DMS79 treated with DMSO at 0.1 percent for 48 hours (cell line): ENCODE measurements around the gene PLEKHA1.
A peak's percentile ranks its signal among the peaks of the same experiment; 100 is the strongest.

Experiments
- DNase-seq: peaks from one replicate; lab custom pipeline; 2025; lab: John Stamatoyannopoulos, UW

Gene PLEKHA1

DNA sequence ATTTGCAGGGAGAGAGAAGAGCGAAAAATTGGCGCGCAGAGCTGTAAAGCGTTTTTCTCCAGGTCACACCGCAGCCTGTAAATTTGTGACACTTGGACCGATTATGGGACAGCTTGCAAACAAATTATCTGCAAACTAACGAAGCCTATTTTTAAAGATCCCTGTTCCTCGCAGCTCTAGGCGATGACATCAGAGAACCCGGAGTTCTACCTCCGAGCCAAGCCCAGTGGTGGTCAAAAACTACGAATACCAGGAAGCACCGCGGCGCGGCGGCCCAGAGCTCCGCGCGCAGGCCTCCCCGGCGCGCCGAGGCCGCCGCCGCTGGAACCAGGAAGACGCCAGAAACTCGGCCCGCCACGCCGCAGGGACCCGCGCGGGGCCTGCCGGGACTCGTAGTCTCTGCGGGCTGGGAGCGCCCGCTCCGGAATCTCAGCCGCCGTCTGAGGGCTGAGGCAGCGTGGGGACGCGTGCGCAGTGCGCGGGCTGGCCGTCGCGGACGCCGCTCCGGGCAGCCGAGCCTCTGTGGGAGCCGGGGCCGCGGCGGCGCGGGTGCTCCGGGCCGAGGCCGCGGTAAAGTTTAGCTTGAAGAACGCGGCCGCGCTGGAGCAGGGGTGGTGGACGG, at the start of gene PLEKHA1:
PLEKHA1 (plus strand) TSS at position 472 of the 622 bp plus-strand sequence. CDS start 18,493 bp downstream, outside the sequence.
- DNase-seq, result peak; percentile 63

DNA sequence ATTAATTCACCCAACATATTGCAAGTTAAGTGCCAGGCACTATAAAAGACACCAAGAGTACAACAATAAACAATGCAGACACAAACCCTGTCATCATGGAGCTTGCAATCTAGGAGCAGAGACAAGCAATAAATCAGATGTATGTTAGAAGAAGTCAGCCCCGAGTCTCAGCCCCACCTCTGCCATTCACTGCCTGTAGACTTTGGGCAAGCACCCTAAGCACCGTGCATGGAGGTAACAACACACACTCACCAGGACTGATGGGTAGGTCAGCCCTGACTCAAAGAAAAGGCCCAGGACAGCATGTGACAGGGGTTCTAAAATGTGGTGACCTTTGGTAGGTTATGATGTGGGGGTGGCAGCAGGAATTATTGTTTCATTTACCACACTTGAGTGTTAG, 49.3 kb upstream of the PLEKHA1 start:
- no peak for DNase-seq

DNA sequence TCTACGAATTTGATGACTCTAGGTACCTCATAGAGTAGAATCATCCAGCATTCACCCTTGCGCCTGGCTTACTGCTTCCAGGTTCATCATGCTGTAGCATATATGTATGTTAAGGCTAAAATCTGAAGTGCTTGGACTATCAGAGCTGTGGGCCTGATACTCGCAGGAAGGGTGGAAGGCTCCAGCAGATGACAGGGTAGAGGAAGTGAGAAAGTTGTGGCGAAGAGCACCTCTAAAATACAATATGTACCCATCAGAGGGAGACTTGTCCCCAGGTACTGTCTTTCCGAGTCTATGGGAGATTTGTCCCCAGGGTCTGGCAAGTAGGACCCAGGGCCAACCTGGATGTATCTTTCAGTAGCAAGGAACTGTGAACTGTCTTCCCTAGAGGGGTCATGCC, 48.1 kb upstream of the PLEKHA1 start:
- DNase-seq, result no peak

- no peak for DNase-seq
Measured at GRCh38 chr10:122326806-122327205, 47.7 kb upstream of the PLEKHA1 start.

- DNase-seq, result no peak
Measured at GRCh38 chr10:122327237-122328206, 47.0 kb upstream of the PLEKHA1 start.

GRCh38 chr10:122328676-122329075, 45.8 kb upstream of the PLEKHA1 start:
- DNase-seq, result no peak

DNA sequence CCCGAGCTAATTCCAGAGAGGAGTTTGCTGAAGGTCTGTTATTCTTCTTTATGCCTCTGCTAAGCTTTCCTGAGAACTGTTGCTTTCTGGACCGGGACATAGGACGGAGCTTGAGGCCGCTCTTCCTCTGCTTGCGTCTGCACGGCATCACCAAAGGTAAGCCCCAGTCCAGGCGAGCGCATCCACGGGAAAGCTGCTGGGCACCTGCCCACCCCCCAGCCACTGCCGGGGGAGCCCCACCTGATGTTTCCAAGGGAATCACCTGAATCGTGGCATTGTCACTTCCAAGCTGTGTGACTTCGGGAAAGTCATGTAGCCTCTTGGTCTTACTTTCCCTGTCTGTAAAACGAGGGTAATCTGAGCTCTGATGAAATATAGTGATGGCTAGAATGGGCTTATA, 45.1 kb upstream of the PLEKHA1 start:
- DNase-seq, result no peak

GRCh38 chr10:122331100-122331499, 43.4 kb upstream of the PLEKHA1 start:
- no peak for DNase-seq

DNA sequence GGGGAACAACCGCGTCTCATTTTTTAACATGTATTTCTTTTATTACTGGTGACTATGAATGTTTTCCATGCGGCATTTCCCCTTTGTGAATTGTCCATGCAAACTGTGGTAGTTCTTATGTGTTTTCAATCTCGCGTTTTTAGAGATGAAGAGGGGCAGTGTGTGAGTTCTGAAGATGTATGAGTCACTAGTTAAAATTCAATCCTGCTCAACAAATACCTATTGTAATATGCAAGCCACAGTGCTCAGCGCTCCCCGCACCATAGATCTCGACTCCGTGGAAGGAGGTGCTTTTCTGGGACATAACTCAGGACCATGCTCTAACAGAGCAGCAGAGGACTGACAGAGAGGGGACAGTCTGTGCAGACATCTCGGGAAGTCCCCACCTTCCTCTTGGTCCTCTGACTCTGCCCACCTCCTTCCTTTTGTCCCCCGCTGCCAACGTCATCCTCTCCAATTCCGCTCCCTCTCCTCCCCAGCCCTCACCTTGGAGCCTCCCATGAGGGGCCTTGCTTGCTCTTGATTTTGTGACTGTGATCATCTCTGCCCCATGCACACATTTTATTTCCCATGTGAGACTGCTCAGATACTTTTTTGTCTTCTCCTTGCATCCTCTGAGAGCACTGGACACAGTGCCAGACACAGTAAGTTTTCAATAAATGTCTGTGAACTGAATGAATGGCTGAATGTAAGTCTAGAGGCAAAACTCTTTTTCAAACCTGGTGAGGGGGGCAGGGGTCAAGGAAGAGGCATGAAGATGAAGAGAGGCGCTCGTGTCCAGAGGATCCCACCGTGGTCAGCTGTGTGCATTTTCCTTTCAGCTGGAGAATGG, 42.7 kb upstream of the PLEKHA1 start:
- no peak for DNase-seq

GRCh38 chr10:122333037-122333436, 41.5 kb upstream of the PLEKHA1 start:
- no peak for DNase-seq

DNA sequence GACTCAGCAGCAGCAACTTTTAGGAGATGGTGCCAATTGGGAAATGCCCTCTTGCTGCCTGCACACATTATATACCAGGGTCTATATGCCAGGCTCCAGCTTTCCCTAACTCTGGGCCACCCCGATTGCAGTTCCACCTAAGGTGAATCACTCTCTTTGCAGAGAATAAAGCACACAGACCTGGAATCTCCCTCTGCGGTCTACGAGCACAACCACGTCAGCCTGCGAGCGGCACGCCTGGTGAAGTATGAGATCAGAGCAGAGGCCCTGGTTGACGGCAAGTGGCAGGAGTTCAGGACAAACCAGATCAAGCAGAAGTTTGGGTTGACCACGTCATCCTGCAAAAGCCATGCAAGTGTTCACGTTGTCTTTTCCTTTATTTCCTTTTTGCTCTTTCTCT, 38.2 kb upstream of the PLEKHA1 start:
- no peak for DNase-seq

- no peak for DNase-seq
Measured at GRCh38 chr10:122336961-122337360, 37.5 kb upstream of the PLEKHA1 start.

DNA sequence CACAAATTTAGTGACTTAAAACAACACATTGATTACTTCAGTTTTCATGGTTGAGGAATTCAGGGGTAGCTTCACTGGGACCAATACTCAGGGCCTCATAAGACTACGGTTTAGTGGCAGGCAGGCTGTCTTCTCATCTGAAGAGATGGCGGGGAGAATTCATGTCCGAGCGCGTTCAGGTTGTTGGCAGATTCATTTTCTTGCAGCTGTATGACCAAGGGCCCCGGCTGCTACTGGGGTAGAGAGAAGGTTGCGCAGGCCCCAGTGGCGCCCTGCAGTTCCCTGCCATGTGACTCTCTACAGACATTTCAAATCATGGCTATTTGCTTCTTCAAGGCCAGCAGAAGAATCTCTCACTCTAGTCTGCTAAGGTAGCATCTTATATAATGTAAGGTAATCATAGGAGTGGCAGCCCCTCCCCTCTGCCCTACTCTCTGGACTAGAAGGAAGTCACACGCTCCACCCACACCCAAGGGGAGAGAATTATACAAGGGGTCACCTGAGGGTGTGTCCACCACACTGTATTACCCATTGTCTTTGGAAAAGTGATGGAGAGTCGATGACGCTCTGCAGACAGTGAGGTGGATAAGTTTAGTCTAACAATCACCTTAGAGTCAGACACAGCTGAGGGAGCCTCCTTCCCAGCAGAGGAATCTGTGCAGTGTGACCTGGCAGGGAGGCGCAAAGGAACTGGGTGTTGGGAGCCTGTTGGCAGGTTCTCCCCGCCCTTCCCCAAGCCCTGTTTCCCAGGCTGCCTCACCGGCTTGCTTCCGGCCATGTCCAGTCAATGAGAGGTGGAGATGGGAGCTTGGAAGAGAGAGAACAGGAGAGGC, 35.7 kb upstream of the PLEKHA1 start:
- DNase-seq, result no peak

GRCh38 chr10:122341141-122341810, 33.2 kb upstream of the PLEKHA1 start:
- no peak for DNase-seq

GRCh38 chr10:122342293-122343134, 32.0 kb upstream of the PLEKHA1 start:
- DNase-seq, result peak; percentile 34

DNA sequence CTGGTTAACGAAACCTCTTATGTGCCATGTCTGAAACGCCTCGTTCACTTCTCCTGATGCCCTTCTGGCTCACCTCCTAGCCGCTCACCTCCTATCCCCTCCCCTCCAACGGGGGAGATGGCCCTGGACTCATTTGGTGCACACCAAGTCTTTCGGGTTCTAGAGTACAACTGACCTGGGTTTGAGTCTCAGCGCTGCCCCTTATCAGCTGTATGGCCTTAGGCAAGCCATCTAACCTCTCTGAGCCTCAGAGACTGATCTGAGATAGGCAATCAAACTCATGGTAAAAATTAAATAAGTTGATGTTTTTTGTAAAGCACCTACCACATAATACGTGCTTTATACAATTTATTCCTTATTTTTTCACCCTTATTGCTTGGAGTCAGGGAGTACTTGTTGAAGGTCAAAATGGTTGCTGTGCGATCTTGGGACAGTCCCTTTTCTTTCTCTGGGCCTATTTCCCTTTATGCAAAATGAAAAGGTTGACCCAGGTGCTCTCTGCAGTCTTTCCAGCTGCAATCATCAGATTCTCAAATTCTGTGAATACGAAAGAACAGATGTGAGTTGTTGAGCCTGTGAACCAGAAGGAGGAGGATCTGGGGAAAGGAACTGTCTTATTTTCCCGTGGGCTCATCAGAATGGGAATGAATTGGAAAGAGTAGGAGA, 31.2 kb upstream of the PLEKHA1 start:
- no peak for DNase-seq

- DNase-seq, result no peak
Measured at GRCh38 chr10:122343936-122344335, 30.6 kb upstream of the PLEKHA1 start.

DNA sequence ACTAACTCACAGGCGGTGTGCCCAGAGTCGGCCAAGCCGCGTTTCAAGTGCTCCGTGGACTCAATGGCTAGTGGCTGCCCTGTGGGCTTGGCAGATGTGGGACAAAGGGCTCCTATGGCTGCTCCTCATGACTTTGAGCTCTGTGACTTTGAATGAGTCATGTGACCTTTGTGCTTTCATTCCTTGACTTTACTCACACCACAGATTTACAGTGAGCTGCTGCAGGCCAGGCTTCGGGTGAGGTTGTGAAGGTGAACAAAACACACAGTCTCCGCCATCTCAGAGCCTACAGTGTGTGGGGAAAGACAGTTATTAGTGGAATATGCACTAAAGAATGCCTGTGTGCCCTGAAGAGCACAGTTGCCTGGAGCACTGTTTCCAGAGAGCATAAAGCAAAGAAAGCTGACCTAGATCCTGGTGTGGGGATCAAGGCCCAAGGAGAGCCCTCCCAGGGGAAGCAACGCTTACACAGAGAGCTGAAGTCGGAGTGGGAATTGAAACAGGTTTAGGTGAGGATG, 29.7 kb upstream of the PLEKHA1 start:
- no peak for DNase-seq

DNA sequence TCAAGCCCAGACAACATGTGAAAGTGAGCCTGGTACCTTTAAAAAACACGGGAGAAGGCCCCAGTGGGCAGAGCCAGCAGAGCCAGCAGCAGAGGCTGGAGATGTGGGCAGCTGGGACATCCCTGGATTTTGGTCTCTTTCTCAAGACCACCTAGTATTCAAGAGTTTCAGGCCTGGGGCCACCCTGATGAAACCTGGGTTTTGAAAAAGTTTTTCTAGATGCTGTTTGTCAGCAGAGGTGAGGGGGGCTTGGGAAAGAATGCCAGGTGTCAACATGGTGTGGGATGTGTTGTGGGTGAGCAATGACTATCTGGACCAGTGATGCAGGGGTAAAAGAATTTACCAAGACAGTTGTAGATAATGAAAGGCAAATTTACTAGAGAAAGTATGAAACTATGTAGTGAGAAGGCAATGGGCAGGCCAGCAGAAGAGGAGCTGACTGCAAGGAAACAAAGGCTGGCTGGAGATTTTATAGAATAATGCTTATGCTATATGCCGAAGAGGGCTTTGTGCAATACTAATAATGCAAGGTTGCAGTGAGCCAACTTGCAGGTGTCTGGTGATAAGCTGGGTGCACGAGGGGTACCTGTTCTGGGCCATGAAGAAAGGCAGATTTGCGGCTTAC, 28.1 kb upstream of the PLEKHA1 start:
- DNase-seq, result no peak
